H1 (cell line): ENCODE data around the gene CAPS2. TPM values are rescaled to one million over a fixed set of nuclear protein-coding genes. Genes with fewer than 3 reads are reported as not detected.

Source experiments
- ATF2 ChIP-seq: IDR thresholded peaks from 2 replicates; pipeline ENCODE4 v1.6.1; 2012; ENCODE audit warnings: low read length, inconsistent platforms
- polyA plus RNA-seq, 7 experiments: library from polyadenylated mRNA; depleted of rRNA in 3 of 7; stranded (reverse) in 5 of 7; unstranded in 2 of 7; fragments of >200 nt in 5 of 7; fragments of 200-250 nt in 2 of 7; gene quantifications; 1 replicate in 5 of 7; 2 replicates in 1 of 7; 4 replicates in 1 of 7; pipeline versions ENCODE4 v1.2.1 to v1.2.3, GENCODE V29; 2011 to 2013; ENCODE audit warnings: missing spikeins in 2 of 7, mixed read lengths in 2 of 7
- total RNA-seq: library from RNA; stranded (reverse); fragmentation: NEBNext Ultra II Directional; extraction: Animal tissue kit (Norgen Biotek cat#: 25700); gene quantifications from 2 replicates; pipeline ENCODE4 v1.2.1, GENCODE V29; 2021

Gene CAPS2
- total and polyA plus RNA-seq, 2 of the 8 experiments (the other 6 are each of a cell fraction or from before 2014, with no cell fraction given) = 2.3 to 3.8 TPM

GRCh38 chr12:75291014-75291413 is 39.1 kb downstream of the CAPS2 start (continued):
- TF ChIP-seq ATF2 = no peak
- TF ChIP-seq, all 59 proteins: peak for 0
